Panc1 (cell line): Measurements from ENCODE around the gene SSBP3. TPM values are rescaled to one million over a fixed set of nuclear protein-coding genes. Genes with fewer than 3 reads are reported as not detected.

Source experiments
- ATAC-seq: fragments of 200-7000 bp; cut with Tn5 transposase; 2 replicates; pipeline ENCODE4 v1.9.1; 2020; ENCODE audit warnings: mild to moderate bottlenecking, moderate library complexity
- BruUV-seq: library from RNA; stranded (reverse); fragments of 400-500 nt; replicated peaks from 2 replicates; lab custom pipeline; 2021; lab: Mats Ljungman, UMichigan
- CTCF ChIA-PET: fragments of 300-600 bp; sonication (Branson Sonifier 250); formaldehyde crosslinking; loops from one replicate; lab custom pipeline; 2022; ENCODE audit warnings: antibody characterized with exemption; lab: Charles Lee
- POLR2A ChIA-PET: fragments of 300-600 bp; sonication (Branson Sonifier 250); formaldehyde crosslinking; loops from one replicate; lab custom pipeline; 2022; ENCODE audit warnings: antibody characterized with exemption; lab: Charles Lee
- DNase-seq: peaks from one replicate; pipeline ENCODE4 v3.0.0-alpha.2; 2010; ENCODE audit warnings: low read depth, low spot score
- H3K27ac ChIP-seq: 2 replicates; pipeline ENCODE4 v1.5.1; 2011; ENCODE audit warnings: mild to moderate bottlenecking, low read length, inconsistent platforms
- H3K27me3 ChIP-seq: fragments of 200-500 bp; sonication (Bioruptor generic); 2 replicates; pipeline ENCODE4 v1.6.0; 2014; ENCODE audit warnings: low read length, inconsistent platforms; ENCODE audit not compliant: control insufficient read depth, insufficient read depth
- H3K36me3 ChIP-seq: fragments of 200-500 bp; sonication (Bioruptor generic); 2 replicates; pipeline ENCODE4 v1.5.1; 2014; ENCODE audit warnings: inconsistent platforms, mild to moderate bottlenecking, low read length, moderate library complexity; ENCODE audit not compliant: control insufficient read depth, insufficient read depth
- H3K4me1 ChIP-seq: 2 replicates; pipeline ENCODE4 v1.5.1; 2011; ENCODE audit warnings: inconsistent platforms, mild to moderate bottlenecking, low read length, moderate library complexity; ENCODE audit not compliant: control insufficient read depth, insufficient read depth
- H3K4me3 ChIP-seq, 2 experiments: 2 replicates each; pipeline ENCODE4 v1.5.1; 2011 to 2012; ENCODE audit warnings: low read depth in 2 of 2, low read length in 2 of 2, mild to moderate bottlenecking in 2 of 2, inconsistent platforms in 1 of 2, moderate library complexity in 1 of 2
- H3K9me3 ChIP-seq: fragments of 200-500 bp; sonication (Bioruptor generic); 2 replicates; pipeline ENCODE4 v1.5.1; 2014; ENCODE audit warnings: low read depth, mild to moderate bottlenecking, inconsistent platforms, low read length, moderate library complexity; ENCODE audit not compliant: control insufficient read depth, insufficient read depth
- POLR2AphosphoS5 ChIP-seq: IDR thresholded peaks from 2 replicates; pipeline ENCODE4 v1.6.1; 2012; ENCODE audit warnings: mild to moderate bottlenecking, low read depth, low read length, moderate library complexity
- SIN3A ChIP-seq: IDR thresholded peaks from 2 replicates; pipeline ENCODE4 v1.6.1; 2012; ENCODE audit warnings: low read depth, mild to moderate bottlenecking, low read length, moderate library complexity, borderline replicate concordance; ENCODE audit not compliant: insufficient read depth
- TCF7L2 ChIP-seq: IDR thresholded peaks from 2 replicates; pipeline ENCODE4 v1.6.1; 2011; ENCODE audit warnings: mild to moderate bottlenecking, low read depth, low read length, inconsistent platforms
- in situ Hi-C: cut with HindIII; loops from 2 replicates; pipeline ENCODE4 v1.10.0; 2016; ENCODE audit warnings: low sequenced_read_pairs, low pct_unique_long_range_greater_than_20kb
- intact Hi-C: fragments of 100-400 bp; cut with micrococcal nuclease; formaldehyde crosslinking; loops from one replicate; pipeline ENCODE4 v1.10.0; 2022; ENCODE audit not compliant: unreplicated experiment
- total RNA-seq: library from RNA; stranded (reverse); gene quantifications from one replicate; pipeline ENCODE4 v1.2.1, GENCODE V29; 2021; ENCODE audit not compliant: unreplicated experiment
- TF ChIP-seq, protein P1 (sequence below): fragments of 450-650 bp; IDR thresholded peaks from 2 replicates; pipeline ENCODE4 v1.5.1; 2017; ENCODE audit warnings: mild to moderate bottlenecking
- TF ChIP-seq, protein P2 (sequence below), 2 experiments: IDR thresholded peaks; 2 replicates each; pipeline ENCODE4 v1.6.1; 2011 to 2012; ENCODE audit warnings: low read depth in 2 of 2, control low read depth in 1 of 2, low read length in 1 of 2, mild to moderate bottlenecking in 1 of 2, moderate library complexity in 1 of 2; ENCODE audit not compliant: insufficient read depth in 1 of 2

Gene SSBP3
- total RNA-seq, 1 experiment from 2014 or later, result 22.5 TPM

DNA sequence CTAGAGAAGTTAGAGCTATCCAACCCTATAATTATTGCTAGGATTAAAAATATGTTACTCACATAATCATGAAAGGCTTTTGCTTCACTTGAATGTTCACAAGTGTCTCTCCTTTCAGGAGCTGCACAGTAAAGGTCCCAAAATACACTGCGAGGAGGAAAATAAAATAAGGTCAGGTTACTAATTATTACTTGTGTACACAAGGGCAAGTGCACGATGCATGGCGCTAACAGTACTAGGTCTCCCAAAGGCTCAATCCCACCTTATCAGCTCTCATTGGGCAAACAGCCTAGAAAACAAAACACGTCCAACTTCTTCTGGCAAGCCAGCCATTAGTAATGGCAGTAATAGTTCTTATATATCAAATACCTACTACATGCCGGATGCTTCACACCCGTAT lies 4.4 kb downstream of the SSBP3 start:
- in situ Hi-C loops, result no loop called here

DNA sequence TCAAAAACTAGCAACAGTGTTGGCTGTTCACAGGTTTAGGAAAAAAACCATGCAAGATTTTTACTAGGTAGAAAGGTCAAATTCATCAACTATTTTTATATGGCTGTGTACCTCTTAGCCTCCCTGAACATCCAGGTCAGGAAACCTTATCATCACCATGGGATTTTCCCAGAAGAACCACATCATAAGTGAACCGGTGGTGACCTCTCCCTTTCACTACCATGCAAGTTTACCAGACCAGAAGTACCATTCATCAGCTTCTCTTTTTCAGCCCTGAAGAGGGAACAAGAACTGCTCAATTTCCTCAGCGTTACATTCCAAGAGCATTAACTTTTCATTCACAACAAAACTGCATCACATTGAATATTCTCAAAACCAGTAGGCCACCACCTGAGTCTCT lies 5.9 kb downstream of the SSBP3 start:
- DNase-seq (no peak), ATAC-seq (no peak)
- no peaks in the 10 kb centered on the region for H3K27me3 ChIP-seq
- H3K9me3 ChIP-seq, result no peaks in the 10 kb centered on the region
- no peak overlapping the region for H3K27ac ChIP-seq
- ChIA-PET CTCF (no interaction called here), POLR2A (no interaction called here)
- peaks cover 17% of the 10 kb centered on the region for H3K4me1 ChIP-seq
- in situ Hi-C loops (no loop called here), intact Hi-C loops (no loop called here)
- H3K4me3 ChIP-seq, result no peak overlapping the region
- no peaks in the 10 kb centered on the region; the same call in 1 of the 2 replicates for H3K36me3 ChIP-seq
- TF ChIP-seq, protein P1, sequence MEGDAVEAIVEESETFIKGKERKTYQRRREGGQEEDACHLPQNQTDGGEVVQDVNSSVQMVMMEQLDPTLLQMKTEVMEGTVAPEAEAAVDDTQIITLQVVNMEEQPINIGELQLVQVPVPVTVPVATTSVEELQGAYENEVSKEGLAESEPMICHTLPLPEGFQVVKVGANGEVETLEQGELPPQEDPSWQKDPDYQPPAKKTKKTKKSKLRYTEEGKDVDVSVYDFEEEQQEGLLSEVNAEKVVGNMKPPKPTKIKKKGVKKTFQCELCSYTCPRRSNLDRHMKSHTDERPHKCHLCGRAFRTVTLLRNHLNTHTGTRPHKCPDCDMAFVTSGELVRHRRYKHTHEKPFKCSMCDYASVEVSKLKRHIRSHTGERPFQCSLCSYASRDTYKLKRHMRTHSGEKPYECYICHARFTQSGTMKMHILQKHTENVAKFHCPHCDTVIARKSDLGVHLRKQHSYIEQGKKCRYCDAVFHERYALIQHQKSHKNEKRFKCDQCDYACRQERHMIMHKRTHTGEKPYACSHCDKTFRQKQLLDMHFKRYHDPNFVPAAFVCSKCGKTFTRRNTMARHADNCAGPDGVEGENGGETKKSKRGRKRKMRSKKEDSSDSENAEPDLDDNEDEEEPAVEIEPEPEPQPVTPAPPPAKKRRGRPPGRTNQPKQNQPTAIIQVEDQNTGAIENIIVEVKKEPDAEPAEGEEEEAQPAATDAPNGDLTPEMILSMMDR, result no peak
- TF ChIP-seq SIN3A (no peak), TCF7L2 (no peak), POLR2AphosphoS5 (no peak)
- TF ChIP-seq, protein P2, sequence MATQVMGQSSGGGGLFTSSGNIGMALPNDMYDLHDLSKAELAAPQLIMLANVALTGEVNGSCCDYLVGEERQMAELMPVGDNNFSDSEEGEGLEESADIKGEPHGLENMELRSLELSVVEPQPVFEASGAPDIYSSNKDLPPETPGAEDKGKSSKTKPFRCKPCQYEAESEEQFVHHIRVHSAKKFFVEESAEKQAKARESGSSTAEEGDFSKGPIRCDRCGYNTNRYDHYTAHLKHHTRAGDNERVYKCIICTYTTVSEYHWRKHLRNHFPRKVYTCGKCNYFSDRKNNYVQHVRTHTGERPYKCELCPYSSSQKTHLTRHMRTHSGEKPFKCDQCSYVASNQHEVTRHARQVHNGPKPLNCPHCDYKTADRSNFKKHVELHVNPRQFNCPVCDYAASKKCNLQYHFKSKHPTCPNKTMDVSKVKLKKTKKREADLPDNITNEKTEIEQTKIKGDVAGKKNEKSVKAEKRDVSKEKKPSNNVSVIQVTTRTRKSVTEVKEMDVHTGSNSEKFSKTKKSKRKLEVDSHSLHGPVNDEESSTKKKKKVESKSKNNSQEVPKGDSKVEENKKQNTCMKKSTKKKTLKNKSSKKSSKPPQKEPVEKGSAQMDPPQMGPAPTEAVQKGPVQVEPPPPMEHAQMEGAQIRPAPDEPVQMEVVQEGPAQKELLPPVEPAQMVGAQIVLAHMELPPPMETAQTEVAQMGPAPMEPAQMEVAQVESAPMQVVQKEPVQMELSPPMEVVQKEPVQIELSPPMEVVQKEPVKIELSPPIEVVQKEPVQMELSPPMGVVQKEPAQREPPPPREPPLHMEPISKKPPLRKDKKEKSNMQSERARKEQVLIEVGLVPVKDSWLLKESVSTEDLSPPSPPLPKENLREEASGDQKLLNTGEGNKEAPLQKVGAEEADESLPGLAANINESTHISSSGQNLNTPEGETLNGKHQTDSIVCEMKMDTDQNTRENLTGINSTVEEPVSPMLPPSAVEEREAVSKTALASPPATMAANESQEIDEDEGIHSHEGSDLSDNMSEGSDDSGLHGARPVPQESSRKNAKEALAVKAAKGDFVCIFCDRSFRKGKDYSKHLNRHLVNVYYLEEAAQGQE (IDR thresholded peaks at IDR 0.05; ENCODE audit: insufficient read depth in 1 of 2, low read depth in 2 of 2, low read length in 1 of 2), result no peak
- TSS peak; percentile 15 for BruUV-seq

More for the DNA sequence above, 4.4 kb downstream of the SSBP3 start:
- ChIA-PET CTCF (no interaction called here), POLR2A (no interaction called here)
- H3K27ac ChIP-seq, result no peak overlapping the region
- ATAC-seq (no peak), DNase-seq (no peak)
- no peaks in the 10 kb centered on the region; the same call in 1 of the 2 replicates for H3K36me3 ChIP-seq
- H3K4me1 ChIP-seq, result peaks cover 10% of the 10 kb centered on the region
- no peaks in the 10 kb centered on the region for H3K27me3 ChIP-seq
- intact Hi-C loops, result no loop called here
- H3K9me3 ChIP-seq, result no peaks in the 10 kb centered on the region
- TF ChIP-seq POLR2AphosphoS5 (no peak), SIN3A (no peak), TCF7L2 (no peak)
- TF ChIP-seq, protein P2 (IDR thresholded peaks at IDR 0.05; ENCODE audit: insufficient read depth in 1 of 2, low read depth in 2 of 2, low read length in 1 of 2), result no peak
- TF ChIP-seq, protein P1, result no peak
- H3K4me3 ChIP-seq, result no peak overlapping the region
- BruUV-seq, result no TSS peak
